Measurements from ENCODE around the gene USF1.
A peak's percentile ranks its signal among the peaks of the same experiment; 100 is the strongest.
"Not testable (repeated sequence)": the region's sequence is repeated elsewhere in the genome, so short reads cannot be mapped to it uniquely, and the experiment has no call there.

USF1 gene

DNA sequence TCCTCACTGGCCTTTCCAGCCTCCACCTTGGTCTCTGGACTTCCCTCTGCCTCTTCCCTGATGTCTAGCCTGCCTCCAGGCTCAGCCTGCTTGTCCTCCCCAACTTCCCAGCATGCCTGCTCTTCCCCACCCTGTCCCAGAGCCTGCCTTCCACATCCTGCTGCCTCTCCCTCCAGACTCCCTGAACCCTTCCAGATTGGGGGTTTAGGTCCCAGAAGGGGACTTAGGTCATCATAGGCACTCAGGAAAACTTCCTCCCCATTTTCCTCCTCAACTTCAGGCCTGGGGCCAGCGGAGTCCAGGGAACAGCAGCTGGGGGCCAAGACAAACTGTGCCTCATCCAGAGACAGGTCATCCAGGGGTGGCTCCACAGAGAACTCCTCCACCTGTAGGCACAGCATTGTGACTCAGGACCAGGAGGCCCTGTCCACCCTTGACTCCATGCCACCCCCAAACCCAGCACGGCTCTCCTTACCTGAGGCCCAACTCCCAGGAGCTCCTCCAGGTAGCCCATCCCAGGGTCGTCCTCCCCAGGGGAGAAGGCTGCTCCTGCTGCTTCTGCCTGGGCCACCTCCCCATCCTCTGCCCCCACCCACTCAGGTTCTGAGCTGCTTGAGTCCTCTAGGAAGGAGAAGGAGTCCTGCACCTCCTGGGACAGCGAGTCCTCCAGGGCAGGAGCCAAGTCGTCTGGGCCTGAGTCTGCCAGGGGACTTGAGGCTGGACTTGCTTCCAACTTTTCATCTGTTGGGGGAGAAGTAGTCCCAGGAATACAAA lies 3.4 kb upstream of the USF1 start:
- no peak for DNase-seq (ENCODE audit: low read depth in 2 of 2)

DNA sequence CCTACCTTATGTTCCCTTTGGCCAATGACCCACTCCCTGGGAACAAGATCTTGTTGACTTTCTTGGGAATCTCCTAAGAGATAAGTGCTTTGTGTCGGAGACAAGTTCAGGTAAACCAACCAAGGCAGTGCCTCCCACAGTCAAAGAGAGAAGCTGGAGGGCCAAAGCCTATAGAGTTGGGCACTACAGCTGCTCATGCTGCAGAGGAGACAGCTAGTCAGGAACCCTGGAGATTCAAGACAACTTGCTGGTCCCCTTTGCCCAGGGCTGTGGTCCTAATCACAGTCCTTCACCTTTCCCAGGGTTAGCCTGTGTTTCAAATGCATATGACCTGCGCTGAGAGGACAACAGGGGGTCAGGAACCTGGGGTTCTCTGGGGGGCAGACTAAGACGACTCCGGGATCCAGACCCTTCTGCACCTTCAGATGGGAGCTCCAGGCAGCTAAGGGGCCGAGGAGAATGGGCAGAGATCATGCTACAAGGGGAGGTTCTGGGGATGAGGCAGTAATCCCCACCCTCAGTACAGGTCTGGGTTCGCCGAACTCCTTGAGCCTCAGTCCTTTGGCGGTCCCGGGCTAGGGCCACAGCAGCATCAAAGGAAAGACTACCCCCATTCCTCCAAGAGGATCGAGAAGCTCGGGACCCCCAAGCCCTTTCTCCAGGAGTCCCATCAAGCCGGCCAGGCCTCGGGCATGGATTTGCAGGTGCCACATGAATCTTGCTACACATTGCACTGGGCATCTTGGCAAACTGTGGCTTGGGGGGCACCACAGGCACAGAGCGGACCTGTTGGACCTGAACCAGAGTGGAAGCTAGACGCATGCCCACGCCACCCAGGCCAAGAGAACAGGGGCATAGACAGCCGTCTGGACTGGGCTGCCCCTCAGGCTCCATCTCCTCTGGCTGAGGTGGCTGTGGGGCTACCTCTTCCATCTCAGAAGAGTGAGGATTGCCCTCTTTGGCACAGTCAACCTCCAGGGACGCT lies 2.0 kb upstream of the USF1 start:
- no peak for DNase-seq (ENCODE audit: low read depth in 2 of 2)

DNA sequence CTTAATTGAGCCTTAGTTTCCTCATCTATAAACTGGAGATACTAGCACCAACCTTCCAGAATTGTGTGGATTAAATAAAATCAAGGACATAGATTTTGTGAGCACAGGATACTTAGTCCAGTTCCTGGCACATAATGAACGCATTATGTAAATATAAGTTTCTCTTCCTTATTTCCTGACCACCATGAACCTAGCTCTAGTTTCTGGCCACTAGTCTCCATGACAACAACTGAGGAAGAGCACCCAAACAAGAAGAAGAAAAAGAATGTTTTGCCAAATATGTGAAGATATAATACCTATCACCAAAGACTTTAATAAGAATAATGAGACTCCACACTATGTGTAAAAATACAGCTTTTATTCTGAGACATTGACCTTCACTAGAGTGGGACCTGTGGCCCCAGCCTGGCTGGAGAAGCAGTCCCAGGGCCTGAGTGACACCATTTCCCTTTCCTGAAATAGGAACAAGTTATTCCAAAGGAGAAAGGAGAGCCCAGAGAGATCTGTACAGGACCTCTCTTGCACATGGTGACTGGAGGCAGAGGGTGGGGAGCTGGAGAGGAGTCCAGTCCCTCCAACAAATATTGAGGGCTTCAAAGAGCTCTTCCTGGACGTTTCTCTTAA lies 940 bp upstream of the USF1 start:
- no peak for DNase-seq (ENCODE audit: low read depth in 2 of 2)

DNA sequence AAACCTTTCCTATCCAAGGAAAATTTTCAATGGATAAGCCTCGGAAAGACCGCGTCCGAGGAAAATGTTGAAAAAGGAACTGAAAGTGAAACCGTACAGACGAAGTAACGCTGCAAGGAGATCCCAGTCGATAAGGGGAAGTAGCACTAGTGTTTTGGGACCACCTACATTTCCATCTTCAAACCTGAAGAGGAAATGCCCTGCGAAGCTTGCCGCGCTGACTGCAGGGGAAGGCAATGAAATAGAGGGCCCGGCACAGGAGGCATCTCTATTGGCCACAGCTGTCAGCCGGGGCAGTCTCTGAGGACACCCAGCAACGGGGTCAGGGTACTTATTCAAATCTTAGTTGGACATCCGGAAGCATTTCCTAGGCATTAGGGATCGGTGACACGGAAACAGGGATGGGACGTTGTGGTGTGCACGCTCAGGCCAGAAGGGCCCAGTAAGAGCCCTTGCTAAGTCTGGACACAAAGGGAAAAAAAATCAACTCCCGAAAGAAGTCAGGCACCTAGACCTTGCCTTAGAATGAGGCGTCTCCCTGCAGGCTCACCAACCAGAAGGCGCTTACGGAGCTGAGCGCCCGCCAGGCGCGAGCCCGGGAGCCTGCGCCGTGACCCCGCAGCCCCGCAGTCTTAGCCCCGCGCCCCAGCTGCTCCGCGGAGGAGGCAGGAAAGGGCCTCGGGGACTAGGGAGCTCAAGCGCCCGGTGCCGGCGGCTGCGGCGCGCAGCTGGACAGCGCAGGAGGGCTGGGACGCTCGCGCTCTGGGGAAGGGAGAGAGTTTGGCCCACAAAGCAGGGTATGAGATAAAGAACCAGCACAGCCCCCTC lies 655 bp downstream of the USF1 start:
- no peak for DNase-seq (ENCODE audit: low read depth in 2 of 2)

DNA sequence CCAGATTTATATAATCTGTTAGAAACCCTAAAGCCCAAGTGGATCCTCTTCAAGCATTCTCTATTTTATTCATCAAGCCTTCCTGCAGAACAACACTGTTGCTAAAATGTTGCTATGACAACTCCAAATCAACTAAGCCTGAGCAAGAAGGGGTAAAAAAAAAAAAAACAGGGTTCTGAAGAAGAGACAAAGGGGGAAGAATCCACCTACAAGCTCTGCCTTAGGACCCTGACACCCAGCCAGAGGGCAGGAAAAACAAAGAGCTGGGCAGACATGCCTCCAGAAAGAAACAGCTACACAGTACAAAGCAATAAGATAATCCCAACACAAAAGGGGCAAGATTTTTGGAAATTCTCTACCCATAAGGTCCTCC lies 1.3 kb downstream of the USF1 start:
- no peak for DNase-seq (ENCODE audit: low read depth in 2 of 2)

DNA sequence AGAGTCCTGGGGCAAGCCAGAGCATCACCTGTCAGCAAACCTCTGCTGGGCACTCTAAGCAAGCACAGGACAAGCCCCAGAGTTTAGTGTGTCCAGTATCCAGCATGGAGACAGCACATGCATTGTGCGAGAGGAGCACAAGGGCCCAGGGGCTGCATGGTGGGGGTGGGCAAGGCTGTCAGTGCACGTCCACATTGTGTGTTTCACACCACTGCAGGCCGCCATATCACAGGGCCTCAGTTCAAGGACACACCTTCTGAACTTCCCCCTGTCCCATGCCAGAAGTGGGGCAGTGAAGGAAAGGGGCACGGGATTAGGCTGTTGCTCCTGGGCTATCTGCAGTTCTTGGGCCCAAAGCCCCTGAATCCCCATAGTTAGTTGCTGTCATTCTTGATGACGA lies 6.2 kb downstream of the USF1 start:
- no peak for DNase-seq (ENCODE audit: low read depth in 2 of 2)

DNA sequence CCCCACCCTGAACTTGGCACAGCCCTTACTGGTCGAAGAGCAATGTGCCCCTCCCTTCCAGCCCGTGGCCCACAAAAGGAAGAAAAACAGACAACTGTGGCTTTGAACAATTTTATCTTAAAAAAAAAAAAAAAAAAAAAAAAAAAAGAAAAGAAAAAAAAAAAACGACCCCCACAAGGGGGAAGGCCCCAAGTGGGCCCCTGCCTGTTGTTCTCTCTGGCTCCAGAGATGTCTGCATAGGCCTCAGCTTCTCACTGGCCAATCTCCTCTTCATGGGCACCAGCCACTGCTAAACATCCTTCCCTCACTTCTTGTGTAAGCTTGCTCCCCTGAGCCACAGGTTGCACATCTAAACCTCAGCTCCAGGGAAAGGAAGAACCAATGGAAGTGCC lies 6.6 kb downstream of the USF1 start:
- DNase-seq (ENCODE audit: low read depth in 2 of 2): no peak

DNA sequence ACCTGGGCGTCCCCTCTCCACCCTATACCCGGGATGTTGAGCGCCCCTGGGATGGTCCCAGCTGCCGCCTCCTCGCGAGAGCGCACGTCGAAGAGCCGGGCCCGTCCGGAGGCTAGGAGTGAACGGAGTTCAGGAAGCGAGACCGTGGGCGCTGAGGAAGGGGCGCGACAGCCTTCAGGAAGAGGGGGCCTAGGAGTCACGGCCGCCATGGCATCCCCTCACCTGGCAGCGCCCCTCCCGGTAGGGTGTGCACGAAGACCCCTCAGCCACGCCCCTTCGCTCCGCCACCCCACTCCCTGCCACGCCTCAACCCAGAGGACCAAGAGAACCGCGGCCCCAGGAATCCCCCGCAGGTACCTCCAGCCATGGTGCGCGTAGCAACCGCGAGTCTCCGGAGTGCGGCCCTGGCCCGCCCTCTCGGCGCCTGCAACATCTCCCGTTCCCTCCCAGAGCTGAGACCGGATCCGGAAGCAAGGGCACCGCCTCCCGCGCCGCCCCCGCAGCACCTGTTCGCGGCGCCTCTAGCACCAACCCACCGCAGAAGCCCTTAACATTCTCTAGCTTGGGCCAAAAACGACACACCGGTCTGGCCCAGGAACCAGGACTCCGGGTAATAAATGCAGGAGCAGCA lies 7.1 kb downstream of the USF1 start, which contains the start of gene TSTD1:
TSTD1 (minus strand) TSS at position 442 of the 631 bp plus-strand sequence; CDS start at position 367, 75 bp downstream.
- DNase-seq (ENCODE audit: low read depth in 2 of 2): peak; percentile 55 to 69

DNA sequence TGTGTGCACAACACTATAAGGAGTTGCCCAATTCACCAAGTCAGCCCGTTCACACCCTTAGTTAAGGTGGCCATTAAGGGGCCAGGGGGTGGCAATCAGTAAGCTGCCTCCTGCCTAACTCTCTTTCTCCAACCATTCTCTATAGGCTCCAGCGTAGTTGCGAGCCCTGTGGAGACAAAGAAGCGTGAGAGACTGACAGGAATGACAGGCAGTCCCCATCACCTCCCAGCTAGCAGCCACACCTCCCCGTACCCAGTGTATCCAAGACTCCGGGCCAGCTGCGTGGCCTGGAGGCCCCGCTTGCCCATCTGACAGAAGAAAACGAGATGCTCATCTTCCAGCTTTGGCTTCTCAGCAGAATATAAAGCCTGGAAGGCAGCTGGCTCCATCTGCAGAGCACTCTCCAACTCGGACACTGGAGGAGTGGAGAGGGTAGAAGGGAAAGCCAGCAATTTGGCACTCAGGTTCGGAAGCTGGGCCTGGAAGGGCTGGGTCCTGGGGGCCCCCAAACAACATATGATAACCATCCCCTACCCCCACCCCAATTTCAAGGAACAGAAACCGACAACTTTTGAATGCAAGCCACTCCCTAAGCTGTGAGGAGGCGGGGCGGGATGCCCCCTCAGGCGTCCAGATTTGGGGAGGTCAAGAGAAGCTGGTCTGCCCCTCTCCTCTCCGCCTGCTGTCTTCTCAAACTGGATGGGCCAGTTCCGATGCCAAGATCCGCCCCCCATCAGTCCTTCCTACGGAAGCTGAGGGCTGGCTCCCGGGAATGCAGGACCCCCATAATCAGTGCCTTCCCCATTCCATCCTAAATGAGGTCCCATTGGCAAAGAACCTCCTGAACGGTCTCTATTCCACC lies 7.9 kb downstream of the USF1 start:
- DNase-seq (ENCODE audit: low read depth in 2 of 2): no peak

DNA sequence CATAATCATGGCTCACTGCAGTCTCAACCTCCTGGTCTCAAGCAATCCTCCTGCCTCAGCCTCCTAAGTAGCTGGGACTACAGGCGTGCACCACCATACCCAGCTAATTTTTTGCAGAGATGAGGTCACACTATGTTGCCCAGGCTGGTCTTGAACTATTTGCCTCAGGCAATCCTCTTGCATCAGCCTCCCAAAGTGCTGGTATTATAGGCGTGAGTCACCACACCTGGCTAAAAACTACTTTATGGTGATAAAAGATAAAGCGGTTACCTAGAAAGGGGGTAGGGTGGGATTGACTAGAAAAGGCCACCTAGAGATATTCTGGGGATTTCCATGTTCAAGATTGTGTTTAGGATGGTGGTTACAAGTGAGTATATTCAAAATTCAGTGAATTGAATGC lies 12.0 kb downstream of the USF1 start:
- DNase-seq (ENCODE audit: low read depth in 2 of 2): no peak

DNA sequence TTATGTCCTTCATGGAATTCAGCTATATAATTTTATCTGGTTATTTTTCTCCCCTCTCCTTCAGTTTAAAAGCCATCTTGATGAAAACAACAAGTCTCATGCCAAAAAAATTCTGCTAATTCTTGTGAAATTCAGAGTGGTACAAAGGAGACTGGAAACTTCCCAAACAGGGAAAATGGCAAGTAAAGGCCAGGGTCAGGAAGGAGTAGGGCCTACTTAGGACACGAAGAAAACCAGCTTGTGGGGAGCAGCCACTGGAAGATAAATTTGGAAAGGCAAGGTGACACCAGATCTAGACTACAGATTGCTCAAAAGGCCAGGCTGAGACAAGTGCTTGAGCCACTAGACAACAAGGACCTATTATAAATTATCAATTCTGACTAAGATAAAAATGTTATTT lies 13.4 kb downstream of the USF1 start:
- no peak for DNase-seq (ENCODE audit: low read depth in 2 of 2)

DNA sequence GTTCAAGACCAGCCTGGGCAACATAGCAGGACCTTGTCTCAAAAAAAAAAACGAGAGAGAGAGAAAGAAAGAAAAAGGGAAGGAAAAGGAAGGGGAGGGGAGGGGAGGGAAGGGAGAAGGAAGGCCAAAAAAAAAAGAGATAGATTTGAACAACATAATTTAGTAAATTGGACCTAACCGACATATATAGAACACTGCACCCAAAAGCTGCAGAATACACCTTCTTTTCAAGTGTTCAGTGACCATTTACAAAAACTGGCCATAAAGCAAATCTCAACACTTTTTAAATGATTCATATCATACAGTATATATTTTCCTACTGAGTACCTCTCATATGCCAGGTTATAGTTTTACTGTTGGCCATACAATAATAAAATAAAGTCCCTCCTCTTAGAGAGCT lies 13.9 kb downstream of the USF1 start:
- no peak for DNase-seq (ENCODE audit: low read depth in 2 of 2)

DNA sequence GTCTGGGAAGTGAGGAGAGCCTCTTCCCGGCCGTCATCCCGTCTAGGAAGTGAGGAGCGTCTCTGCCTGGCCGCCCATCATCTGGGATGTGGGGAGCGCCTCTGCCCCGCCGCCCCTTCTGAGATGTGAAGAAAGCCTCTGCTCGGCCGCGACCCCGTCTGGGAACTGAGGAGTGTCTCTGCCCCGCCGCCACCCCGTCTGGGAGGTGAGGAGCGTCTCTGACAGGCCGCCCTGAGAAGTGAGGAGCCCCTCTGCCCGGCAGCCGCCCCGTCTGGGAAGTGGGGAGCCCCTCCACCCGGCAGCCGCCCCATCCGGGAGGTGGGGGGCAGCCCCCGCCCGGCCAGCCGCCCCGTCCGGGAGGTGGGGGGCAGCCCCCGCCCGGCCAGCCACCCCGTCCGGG lies 16.3 kb downstream of the USF1 start:
- DNase-seq (ENCODE audit: low read depth in 2 of 2): not testable (repeated sequence)

DNA sequence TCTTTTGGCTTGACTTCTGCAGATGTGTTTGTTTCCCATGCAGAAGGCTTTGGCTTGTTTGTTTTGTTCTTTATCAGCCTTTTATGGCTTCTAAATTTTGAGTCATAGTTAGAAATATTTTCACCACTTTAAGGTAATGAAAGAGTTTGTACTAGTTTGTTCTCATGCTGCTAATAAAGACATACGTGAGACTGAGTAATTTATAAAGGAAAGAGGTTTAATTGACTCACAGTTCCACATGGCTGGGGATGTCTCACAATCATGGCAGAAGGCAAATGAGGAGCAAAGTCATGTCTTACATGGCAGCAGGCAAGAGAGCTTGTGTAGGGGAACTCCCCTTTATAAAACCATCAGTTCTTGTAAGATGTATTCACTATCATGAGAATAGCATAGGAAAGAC lies 18.8 kb downstream of the USF1 start:
- not testable (repeated sequence) for DNase-seq (ENCODE audit: low read depth in 2 of 2)

DNA sequence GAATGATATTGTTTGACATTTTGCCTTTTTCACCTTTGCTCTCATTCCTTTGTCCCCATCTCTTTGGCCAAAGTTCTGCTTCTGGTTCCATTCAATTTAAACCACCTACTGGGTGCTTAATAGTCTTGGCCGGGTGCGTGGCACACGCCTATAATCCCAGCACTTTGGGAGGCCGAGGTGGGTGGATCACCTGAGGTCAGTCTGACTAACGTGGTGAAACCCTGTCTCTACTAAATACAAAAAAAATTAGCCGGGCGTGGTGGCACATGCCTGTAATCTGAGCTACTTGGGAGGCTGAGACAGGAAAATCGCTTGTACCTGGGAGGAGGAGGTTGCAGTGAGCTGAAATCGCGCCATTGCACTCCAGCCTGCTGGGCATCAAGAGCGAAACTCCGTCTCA lies 23.3 kb downstream of the USF1 start:
- not testable (repeated sequence) for DNase-seq (ENCODE audit: low read depth in 2 of 2)

DNA sequence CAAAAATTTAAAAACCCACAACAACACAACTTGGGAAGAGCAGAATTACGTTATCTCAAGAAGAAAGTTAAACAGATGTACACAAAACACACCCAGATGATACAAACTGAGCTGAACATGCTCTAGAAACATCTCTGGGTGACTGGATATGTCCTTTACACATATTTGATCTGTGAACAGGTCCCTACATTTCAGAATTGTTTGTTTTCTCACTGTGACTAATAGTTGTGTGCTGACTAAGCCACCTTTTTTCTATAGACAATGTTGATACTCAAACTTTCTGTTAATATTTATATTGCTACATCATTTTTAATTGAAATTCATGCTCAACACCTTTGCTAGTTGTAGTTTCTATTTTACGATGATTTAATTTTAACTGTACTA lies 23.8 kb downstream of the USF1 start:
- no peak for DNase-seq (ENCODE audit: low read depth in 2 of 2)

DNA sequence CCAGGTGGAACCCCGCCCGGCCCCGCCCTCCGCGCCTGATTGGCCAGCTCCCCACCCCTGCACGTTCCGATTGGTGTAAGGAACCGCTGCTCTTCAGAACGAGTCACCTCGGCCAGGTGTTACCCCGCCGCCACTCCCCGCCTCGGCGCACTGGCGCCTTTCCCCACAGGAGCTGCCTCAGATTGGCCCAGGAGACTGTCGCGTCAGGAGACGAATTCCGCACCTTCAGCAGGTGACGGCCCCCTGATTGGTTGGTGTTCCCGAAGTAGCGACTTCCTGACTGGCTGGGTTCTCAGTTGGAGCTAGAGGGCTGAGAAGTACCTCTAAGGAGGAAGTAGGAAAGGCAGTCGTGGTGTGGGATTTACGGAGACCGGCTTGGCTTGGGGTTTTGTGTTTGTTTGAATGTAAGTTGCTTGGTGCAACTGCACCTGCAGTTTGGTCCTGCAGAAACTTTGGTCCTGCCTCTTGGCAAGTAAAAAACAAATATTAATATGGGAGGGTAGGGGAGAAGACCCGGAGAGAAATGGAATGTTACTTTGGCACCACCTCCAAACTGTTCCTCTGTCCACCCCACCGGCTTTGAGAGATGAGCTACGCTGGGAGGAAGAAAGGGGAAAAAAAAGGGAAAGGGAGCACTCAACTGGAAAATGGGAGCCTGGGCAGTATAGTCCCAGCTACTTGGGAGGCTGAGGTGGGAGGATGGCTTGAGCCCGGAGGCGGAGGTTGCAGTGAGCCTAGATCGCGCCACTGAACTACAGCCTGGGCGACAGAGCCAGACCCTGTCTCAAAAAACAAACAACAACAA lies 24.4 kb downstream of the USF1 start:
- DNase-seq (ENCODE audit: low read depth in 2 of 2): peak; percentile 70 to 73

DNA sequence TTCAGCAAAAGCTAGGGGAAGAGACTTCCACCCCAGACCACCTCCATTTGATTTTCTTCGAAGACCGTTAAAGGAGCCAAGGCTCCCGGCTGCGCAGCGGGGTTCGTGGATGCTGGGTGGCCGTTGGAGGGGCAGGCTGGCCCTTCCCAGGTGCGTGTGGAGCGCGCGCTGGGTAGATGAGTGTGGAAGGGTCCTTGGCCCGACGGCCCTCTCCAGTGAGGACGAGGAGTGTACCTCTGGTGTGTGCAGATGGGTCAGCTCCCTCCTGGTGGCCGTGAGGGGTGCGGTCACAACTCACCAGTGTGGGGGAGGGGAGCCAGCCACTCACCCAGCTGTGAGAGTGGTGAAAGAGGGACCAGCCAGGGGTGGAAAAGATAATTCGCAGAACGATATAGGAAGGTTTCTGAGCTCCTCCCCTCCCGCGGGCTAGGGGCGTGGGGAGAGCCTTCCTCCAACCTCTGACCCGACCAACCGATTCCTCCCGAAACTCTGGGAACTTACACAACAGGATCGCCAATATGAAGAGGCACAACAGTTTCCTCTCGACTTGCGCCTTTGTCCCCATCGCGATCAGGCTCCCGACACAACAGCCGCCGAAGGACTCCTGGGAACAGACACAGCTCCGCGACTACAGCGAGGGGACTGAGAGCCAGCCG lies 25.1 kb downstream of the USF1 start, which contains the start of gene F11R:
F11R (minus strand) TSS at position 644 of the 656 bp plus-strand sequence; CDS start at position 565, 79 bp downstream.
- DNase-seq (ENCODE audit: low read depth in 2 of 2): no peak

Measured in stimulated activated CD4-positive, alpha-beta T cell treated with anti-CD3 and anti-CD28 coated beads, Interleukin-1b, Interleukin-23, amount 100 ng/mL, for 1 hour (primary cell).